SK-N-SH (cell line): Measurements from ENCODE around the gene SLC10A7. TPM values are rescaled to one million over a fixed set of nuclear protein-coding genes. Genes with fewer than 3 reads are reported as not detected.

Source experiments
- CTCF ChIA-PET: fragments of 300-600, 350-600 bp; formaldehyde crosslinking; extraction: SDS; loops from one replicate; lab custom pipeline; 2021; lab: Yijun Ruan, JAX
- POLR2A ChIA-PET: fragments of 350-600 bp; sonication (Branson Sonifier 250); formaldehyde crosslinking; extraction: SDS; loops from one replicate; lab custom pipeline; 2020; ENCODE audit warnings: antibody characterized with exemption, inconsistent platforms; lab: Yijun Ruan, JAX
- DNase-seq: peaks from one replicate; pipeline ENCODE4 v3.0.0; 2012
- H2AFZ ChIP-seq: fragments of 200-600 bp; sonication (generic); 2 replicates; pipeline ENCODE4 v1.8.1; 2016; ENCODE audit warnings: antibody characterized with exemption, mild to moderate bottlenecking, low read depth
- H3F3A ChIP-seq: fragments of 200-600 bp; sonication (generic); replicated peaks from 2 replicates; pipeline ENCODE3; 2016; ENCODE audit warnings: antibody characterized with exemption, mild to moderate bottlenecking; ENCODE audit not compliant: insufficient read depth
- H3K27ac ChIP-seq, 2 experiments: fragments of 200-500 bp in 1 of 2; fragments of 200-600 bp in 1 of 2; sonication (Bioruptor generic) in 1 of 2; sonication (generic), shearing (Covaris generic) in 1 of 2; 2 replicates each; pipeline versions ENCODE4 v1.5.1 to v1.6.1; 2014 to 2016; ENCODE audit warnings: low read depth in 2 of 2, inconsistent platforms in 1 of 2, low read length in 1 of 2, mild to moderate bottlenecking in 1 of 2, mixed read lengths in 1 of 2
- H3K27me3 ChIP-seq: fragments of 200-600 bp; sonication (generic), shearing (Covaris generic); 2 replicates; pipeline ENCODE4 v1.6.1; 2016; ENCODE audit warnings: mixed run types; ENCODE audit not compliant: insufficient read depth
- H3K36me3 ChIP-seq, 2 experiments: fragments of 200-500 bp in 1 of 2; fragments of 200-600 bp in 1 of 2; sonication (Bioruptor generic) in 1 of 2; sonication (generic) in 1 of 2; replicated peaks in 1 of 2; 2 replicates each; pipeline versions ENCODE3 to v1.5.1; 2014 to 2016; ENCODE audit warnings: low read length in 1 of 2, mild to moderate bottlenecking in 1 of 2; ENCODE audit not compliant: insufficient read depth in 2 of 2, control insufficient read depth in 1 of 2
- H3K4me1 ChIP-seq, 2 experiments: fragments of 200-500 bp in 1 of 2; fragments of 200-600 bp in 1 of 2; sonication (Bioruptor generic) in 1 of 2; sonication (generic), shearing (Covaris generic) in 1 of 2; 2 replicates each; pipeline versions ENCODE4 v1.5.1 to v1.6.1; 2014 to 2016; ENCODE audit warnings: low read depth in 1 of 2, low read length in 1 of 2, mixed run types in 1 of 2; ENCODE audit not compliant: insufficient read depth in 2 of 2, control insufficient read depth in 1 of 2
- H3K4me2 ChIP-seq: fragments of 200-600 bp; sonication (generic), shearing (Covaris generic); 2 replicates; pipeline ENCODE4 v1.6.1; 2017; ENCODE audit warnings: mixed run types
- H3K4me3 ChIP-seq, 2 experiments: fragments of 200-500 bp in 1 of 2; fragments of 200-600 bp in 1 of 2; sonication (Bioruptor generic) in 1 of 2; sonication (generic), shearing (Covaris generic) in 1 of 2; 2 replicates each; pipeline versions ENCODE4 v1.5.1 to v1.8.1; 2014 to 2016; ENCODE audit warnings: low read depth in 2 of 2, inconsistent platforms in 1 of 2, low read length in 1 of 2, mild to moderate bottlenecking in 1 of 2, mixed read lengths in 1 of 2, moderate library complexity in 1 of 2
- H3K79me2 ChIP-seq: fragments of 200-600 bp; sonication (generic); 2 replicates; pipeline ENCODE4 v1.8.1; 2017; ENCODE audit warnings: mild to moderate bottlenecking; ENCODE audit not compliant: insufficient read depth
- H3K9ac ChIP-seq: fragments of 200-600 bp; sonication (generic); 2 replicates; pipeline ENCODE4 v1.6.1; 2017; ENCODE audit warnings: mixed run types
- H3K9me2 ChIP-seq: fragments of 200-600 bp; sonication (generic); 2 replicates; pipeline ENCODE4 v1.6.1; 2017; ENCODE audit warnings: mixed run types
- H3K9me3 ChIP-seq: fragments of 200-600 bp; sonication (generic); 2 replicates; pipeline ENCODE4 v1.6.1; 2017; ENCODE audit warnings: mixed run types, mild to moderate bottlenecking, moderate library complexity
- H4K20me1 ChIP-seq: fragments of 200-600 bp; sonication (generic); 2 replicates; pipeline ENCODE4 v1.6.1; 2017; ENCODE audit warnings: mild to moderate bottlenecking, mixed run types; ENCODE audit not compliant: insufficient read depth
- CHD2 ChIP-seq: fragments of 150-350 bp; IDR thresholded peaks from 2 replicates; pipeline ENCODE4 v1.6.1; 2018; ENCODE audit warnings: low read length; ENCODE audit not compliant: partially characterized antibody
- ELF1 ChIP-seq: IDR thresholded peaks from 2 replicates; pipeline ENCODE4 v1.4.0; 2012
- FOSL2 ChIP-seq: IDR thresholded peaks from 2 replicates; pipeline ENCODE4 v1.4.0; 2012; ENCODE audit warnings: low read depth, mild to moderate bottlenecking, moderate library complexity, borderline replicate concordance
- FOXJ3 ChIP-seq: sonication (generic); formaldehyde crosslinking; IDR thresholded peaks from 2 replicates; pipeline ENCODE4 v1.5.1; 2020; ENCODE audit warnings: mild to moderate bottlenecking, missing genetic modification reagents
- GATA2 ChIP-seq: sonication (generic); formaldehyde crosslinking; IDR thresholded peaks from 2 replicates; pipeline ENCODE4 v1.5.0; 2020; ENCODE audit warnings: mild to moderate bottlenecking, missing genetic modification reagents
- IRF3 ChIP-seq: fragments of 150-350 bp; IDR thresholded peaks from 2 replicates; pipeline ENCODE4 v1.6.1; 2016; ENCODE audit warnings: mild to moderate bottlenecking, low read depth, low read length
- JUND ChIP-seq: IDR thresholded peaks from 2 replicates; pipeline ENCODE4 v1.4.0; 2012
- MXI1 ChIP-seq: IDR thresholded peaks from 2 replicates; pipeline ENCODE4 v1.6.1; 2012; ENCODE audit warnings: mild to moderate bottlenecking, low read depth, low read length, improper control_type of control experiment
- NFIC ChIP-seq: IDR thresholded peaks from 2 replicates; pipeline ENCODE4 v1.4.0; 2012; ENCODE audit warnings: borderline replicate concordance
- NRF1 ChIP-seq: IDR thresholded peaks from 2 replicates; pipeline ENCODE4 v1.6.1; 2012; ENCODE audit warnings: low read depth, mild to moderate bottlenecking, low read length
- RAD21 ChIP-seq: IDR thresholded peaks from 2 replicates; pipeline ENCODE4 v1.6.1; 2012; ENCODE audit warnings: mild to moderate bottlenecking, low read length
- RCOR1 ChIP-seq: fragments of 150-350 bp; IDR thresholded peaks from 2 replicates; pipeline ENCODE4 v1.6.1; 2017; ENCODE audit warnings: antibody characterized with exemption, low read length
- RFX5 ChIP-seq: IDR thresholded peaks from 2 replicates; pipeline ENCODE4 v1.6.1; 2012; ENCODE audit warnings: mild to moderate bottlenecking, improper control_type of control experiment, low read length
- RXRA ChIP-seq: IDR thresholded peaks from 2 replicates; pipeline ENCODE4 v1.4.0; 2012; ENCODE audit warnings: low read depth, mild to moderate bottlenecking, borderline replicate concordance
- SIN3A ChIP-seq: IDR thresholded peaks from 2 replicates; pipeline ENCODE4 v1.6.1; 2012; ENCODE audit warnings: low read depth, mild to moderate bottlenecking, low read length, moderate library complexity, borderline replicate concordance
- TCF12 ChIP-seq: IDR thresholded peaks from 2 replicates; pipeline ENCODE4 v1.4.0; 2012
- USF1 ChIP-seq: IDR thresholded peaks from 2 replicates; pipeline ENCODE4 v1.4.0; 2012; ENCODE audit warnings: low read depth, borderline replicate concordance
- YY1 ChIP-seq: IDR thresholded peaks from 2 replicates; pipeline ENCODE4 v1.4.0; 2012; ENCODE audit warnings: low read depth, mild to moderate bottlenecking
- ZBTB33 ChIP-seq: IDR thresholded peaks from 2 replicates; pipeline ENCODE4 v1.4.0; 2012; ENCODE audit warnings: low read depth, borderline replicate concordance
- WGBS: methylation state at CpG from one replicate; pipeline ENCODE4 v1.1.6; 2017; ENCODE audit warnings: low lambda C conversion rate; 5-methylcytosine and 5-hydroxymethylcytosine counted together
- polyA plus RNA-seq, 3 experiments: library from polyadenylated mRNA; depleted of rRNA; stranded (reverse); fragments of >200 nt; gene quantifications; 2 replicates each; pipeline ENCODE4 v1.2.3, GENCODE V29; 2012

The SLC10A7 gene
- polyA plus RNA-seq, 1 of the 3 experiments (the other 2 are of a cell fraction): 3.3 TPM

- no peaks in the 10 kb centered on the region for H3K9me3 ChIP-seq
- H3K36me3 ChIP-seq: no peaks in the 10 kb centered on the region
- H3F3A ChIP-seq: peaks cover 10% of the 10 kb centered on the region
- no peaks in the 10 kb centered on the region for H3K79me2 ChIP-seq
- CTCF ChIA-PET: no interaction called here
- WGBS: 7% methylated on average over 3 of the region's 3 CpGs
- H3K27me3 ChIP-seq: peaks cover 8% of the 10 kb centered on the region; the same call in 1 of the 2 replicates
- no peak overlapping the region for H3K4me3 ChIP-seq
- no peak overlapping the region for H3K4me2 ChIP-seq
- H4K20me1 ChIP-seq: no peaks in the 10 kb centered on the region
- no peak overlapping the region for H3K27ac ChIP-seq
- H3K9me2 ChIP-seq: 0 out of 2 replicates have a peak, but pooled peaks cover 4% of the 10 kb centered on the region
- DNase-seq: no peak
- no peak overlapping the region for H2AFZ ChIP-seq
- H3K9ac ChIP-seq: no peak overlapping the region
- POLR2A ChIA-PET: no interaction called here
- 0 out of 4 replicates have a peak, but pooled peaks cover 0 to 7% of the 10 kb centered on the region in 2 experiments for H3K4me1 ChIP-seq
- TF ChIP-seq GATA2 (CRISPR knock-in tag) (no peak), FOSL2 (no peak), ZBTB33 (no peak), NRF1 (no peak), RAD21 (no peak), NFIC (no peak), ELF1 (no peak), MXI1 (no peak), FOXJ3 (CRISPR knock-in tag) (no peak)
- TF ChIP-seq, all 33 proteins: peak for 0
These were observed 42.8 kb upstream of the SLC10A7 start for GRCh38 chr4:146564492-146564891.

- Histone ChIP-seq H3K79me2 (no peaks in the 10 kb centered on the region), H3K9me3 (no peaks in the 10 kb centered on the region), H3K27me3 (no peaks in the 10 kb centered on the region), H2AFZ (no peak overlapping the region)
- POLR2A ChIA-PET: no interaction called here
- TF ChIP-seq TCF12 (no peak), YY1 (no peak)
- TF ChIP-seq, all 33 proteins: peak for 0
- Histone ChIP-seq H3K4me2 (no peak overlapping the region), H3K36me3 (no peaks in the 10 kb centered on the region), H3F3A (no peaks in the 10 kb centered on the region), H3K4me3 (no peak overlapping the region), H3K27ac (no peak overlapping the region), H3K9ac (no peak overlapping the region), H4K20me1 (no peaks in the 10 kb centered on the region), H3K4me1 (no peaks in the 10 kb centered on the region), H3K9me2 (no peaks in the 10 kb centered on the region)
- 26% methylated on average over 3 of the region's 3 CpGs for WGBS
- CTCF ChIA-PET: no interaction called here
- no peak for DNase-seq
These were observed 28.4 kb upstream of the SLC10A7 start for GRCh38 chr4:146550161-146550560.

- CTCF ChIA-PET: no interaction called here
- TF ChIP-seq RXRA (no peak), CHD2 (no peak), RFX5 (no peak), RCOR1 (no peak), SIN3A (no peak), ZBTB33 (no peak), USF1 (no peak), IRF3 (no peak), JUND (no peak), FOSL2 (no peak)
These were observed 26.7 kb upstream of the SLC10A7 start for GRCh38 chr4:146548443-146548842.

More at GRCh38 chr4:146548443-146548842, 26.7 kb upstream of the SLC10A7 start:
- DNase-seq: no peak
- H3K9me2 ChIP-seq: no peaks in the 10 kb centered on the region
- H3K27ac ChIP-seq: no peak overlapping the region
- POLR2A ChIA-PET: no interaction called here
- H3F3A ChIP-seq: no peaks in the 10 kb centered on the region
- H3K4me3 ChIP-seq: no peak overlapping the region
- H3K9ac ChIP-seq: no peak overlapping the region
- H4K20me1 ChIP-seq: no peaks in the 10 kb centered on the region
- no peaks in the 10 kb centered on the region for H3K36me3 ChIP-seq
- H2AFZ ChIP-seq: no peak overlapping the region
- H3K4me2 ChIP-seq: no peak overlapping the region
- 18% methylated on average over 1 of the region's 1 CpG for WGBS
- H3K27me3 ChIP-seq: no peaks in the 10 kb centered on the region
- no peaks in the 10 kb centered on the region for H3K9me3 ChIP-seq
- no peaks in the 10 kb centered on the region for H3K79me2 ChIP-seq
- H3K4me1 ChIP-seq: no peaks in the 10 kb centered on the region
